HL-60 (cell line): ENCODE data around the gene FBXO21.

ENCODE experiments used
- GABPA ChIP-seq: IDR thresholded peaks from 2 replicates; pipeline ENCODE4 v1.6.1; 2012; ENCODE audit warnings: low read depth
- POLR2AphosphoS5 ChIP-seq: IDR thresholded peaks from 2 replicates; pipeline ENCODE4 v1.6.1; 2012; ENCODE audit warnings: low read depth
- SPI1 ChIP-seq: IDR thresholded peaks from 2 replicates; pipeline ENCODE4 v1.6.1; 2012; ENCODE audit warnings: low read depth, mild to moderate bottlenecking, borderline replicate concordance
- TF ChIP-seq, protein P1 (sequence below): IDR thresholded peaks from one replicate; pipeline ENCODE4 v1.5.1; 2011; ENCODE audit warnings: low read length, control low read depth, inconsistent platforms; ENCODE audit not compliant: insufficient read depth

DNA sequence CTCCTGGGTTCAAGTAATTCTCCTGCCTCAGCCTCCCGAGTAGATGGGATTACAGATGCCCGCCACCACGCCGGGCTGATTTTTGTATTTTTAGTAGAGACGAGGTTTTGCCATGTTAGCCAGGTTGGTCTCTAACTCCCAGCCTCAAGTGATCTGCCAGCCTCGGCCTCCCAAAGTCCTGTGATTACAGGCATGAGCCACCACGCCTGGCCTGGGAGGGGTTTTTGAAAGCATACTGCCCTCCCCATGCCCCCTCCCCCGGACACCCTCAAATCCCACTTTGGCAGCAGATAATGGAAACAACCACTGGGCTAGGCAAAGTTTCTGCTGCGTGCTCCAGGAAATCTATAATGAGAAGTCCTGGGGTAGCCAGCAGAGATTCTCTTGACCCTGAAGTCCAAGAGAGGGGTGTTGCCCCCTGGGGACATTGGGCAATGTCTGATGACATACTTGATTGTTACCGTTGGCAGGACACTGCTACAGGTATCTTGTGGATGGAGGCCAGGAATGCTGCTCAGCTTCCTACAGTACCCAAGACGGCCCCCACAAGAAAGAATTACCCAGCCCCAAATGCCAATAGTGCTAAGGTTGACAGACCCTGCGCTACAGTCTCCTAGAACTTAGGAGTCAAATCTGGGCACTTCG, 18.7 kb upstream of the FBXO21 start:
- TF ChIP-seq, protein P1, sequence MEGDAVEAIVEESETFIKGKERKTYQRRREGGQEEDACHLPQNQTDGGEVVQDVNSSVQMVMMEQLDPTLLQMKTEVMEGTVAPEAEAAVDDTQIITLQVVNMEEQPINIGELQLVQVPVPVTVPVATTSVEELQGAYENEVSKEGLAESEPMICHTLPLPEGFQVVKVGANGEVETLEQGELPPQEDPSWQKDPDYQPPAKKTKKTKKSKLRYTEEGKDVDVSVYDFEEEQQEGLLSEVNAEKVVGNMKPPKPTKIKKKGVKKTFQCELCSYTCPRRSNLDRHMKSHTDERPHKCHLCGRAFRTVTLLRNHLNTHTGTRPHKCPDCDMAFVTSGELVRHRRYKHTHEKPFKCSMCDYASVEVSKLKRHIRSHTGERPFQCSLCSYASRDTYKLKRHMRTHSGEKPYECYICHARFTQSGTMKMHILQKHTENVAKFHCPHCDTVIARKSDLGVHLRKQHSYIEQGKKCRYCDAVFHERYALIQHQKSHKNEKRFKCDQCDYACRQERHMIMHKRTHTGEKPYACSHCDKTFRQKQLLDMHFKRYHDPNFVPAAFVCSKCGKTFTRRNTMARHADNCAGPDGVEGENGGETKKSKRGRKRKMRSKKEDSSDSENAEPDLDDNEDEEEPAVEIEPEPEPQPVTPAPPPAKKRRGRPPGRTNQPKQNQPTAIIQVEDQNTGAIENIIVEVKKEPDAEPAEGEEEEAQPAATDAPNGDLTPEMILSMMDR, result no peak
- TF ChIP-seq POLR2AphosphoS5, result no peak
- no peak for TF ChIP-seq SPI1
- TF ChIP-seq GABPA, result no peak
